HEK293 (cell line): ENCODE measurements around the gene DDN.

Experiments used
- CTCF ChIA-PET: fragments of 350-600 bp; formaldehyde crosslinking; extraction: SDS; loops from one replicate; lab custom pipeline; 2021; ENCODE audit warnings: antibody characterized with exemption; lab: Yijun Ruan, JAX
- POLR2A ChIA-PET: fragments of 300-600 bp; formaldehyde crosslinking; extraction: SDS; loops from one replicate; lab custom pipeline; 2020; ENCODE audit warnings: antibody characterized with exemption, inconsistent platforms; lab: Yijun Ruan, JAX
- H3K27ac ChIP-seq: fragments of 200-500 bp; sonication (Bioruptor generic); 2 replicates; pipeline ENCODE4 v1.5.1; 2014; ENCODE audit warnings: low read depth, low read length, control low read depth, inconsistent platforms; ENCODE audit errors: extremely low read depth
- H3K36me3 ChIP-seq, 2 experiments: fragments of 200-500 bp in 1 of 2; sonication (Bioruptor generic) in 1 of 2; 1 replicate in 1 of 2; 2 replicates in 1 of 2; pipeline ENCODE4 v1.5.1; 2014 to 2017; ENCODE audit warnings: inconsistent platforms in 2 of 2, low read length in 2 of 2; ENCODE audit not compliant: control insufficient read depth in 2 of 2, insufficient read depth in 1 of 2
- H3K4me1 ChIP-seq: fragments of 200-500 bp; sonication (Bioruptor generic); 2 replicates; pipeline ENCODE4 v1.5.1; 2014; ENCODE audit warnings: mild to moderate bottlenecking, low read length, inconsistent platforms; ENCODE audit not compliant: control insufficient read depth, insufficient read depth
- H3K4me3 ChIP-seq: 2 replicates; pipeline ENCODE4 v1.5.1; 2011; ENCODE audit warnings: low read depth, mild to moderate bottlenecking, control low read depth, low read length, moderate library complexity
- H3K9me3 ChIP-seq: fragments of 200-500 bp; sonication (Bioruptor generic); 2 replicates; pipeline ENCODE4 v1.5.1; 2014; ENCODE audit warnings: low read depth, low read length, inconsistent platforms; ENCODE audit not compliant: control insufficient read depth, insufficient read depth
- GLIS1 ChIP-seq: fragments of 450-650 bp; formaldehyde crosslinking; IDR thresholded peaks from 2 replicates; pipeline ENCODE4 v1.5.1; 2016; ENCODE audit warnings: missing biosample characterization, missing genetic modification characterization
- HOXA7 ChIP-seq: sonication (generic); formaldehyde crosslinking; IDR thresholded peaks from 2 replicates; pipeline ENCODE4 v1.8.1; 2022; ENCODE audit warnings: missing genetic modification reagents, borderline replicate concordance
- HOXD13 ChIP-seq: sonication (generic); formaldehyde crosslinking; IDR thresholded peaks from 2 replicates; pipeline ENCODE4 v1.8.0; 2022; ENCODE audit warnings: missing genetic modification reagents, borderline replicate concordance
- MEIS1 ChIP-seq: sonication (generic); formaldehyde crosslinking; IDR thresholded peaks from 2 replicates; pipeline ENCODE4 v1.8.1; 2022; ENCODE audit warnings: missing genetic modification reagents, mild to moderate bottlenecking, borderline replicate concordance
- ZFP3 ChIP-seq: fragments of 450-650 bp; formaldehyde crosslinking; IDR thresholded peaks from 2 replicates; pipeline ENCODE4 v1.5.1; 2016; ENCODE audit warnings: low read depth, missing biosample characterization, missing genetic modification characterization
- ZNF10 ChIP-seq: fragments of 450-650 bp; formaldehyde crosslinking; IDR thresholded peaks from 2 replicates; pipeline ENCODE4 v1.5.1; 2017; ENCODE audit warnings: missing biosample characterization, missing genetic modification characterization
- ZNF155 ChIP-seq: fragments of 450-650 bp; formaldehyde crosslinking; IDR thresholded peaks from 2 replicates; pipeline ENCODE4 v1.5.1; 2016; ENCODE audit warnings: missing biosample characterization, missing genetic modification characterization
- ZNF16 ChIP-seq: fragments of 450-650 bp; formaldehyde crosslinking; IDR thresholded peaks from 2 replicates; pipeline ENCODE4 v1.5.1; 2016; ENCODE audit warnings: low read depth, missing biosample characterization, missing genetic modification characterization
- ZNF184 ChIP-seq: fragments of 450-650 bp; IDR thresholded peaks from 2 replicates; pipeline ENCODE4 v1.5.1; 2018; ENCODE audit warnings: missing biosample characterization, mild to moderate bottlenecking, missing genetic modification characterization
- ZNF324 ChIP-seq: fragments of 450-650 bp; formaldehyde crosslinking; IDR thresholded peaks from 2 replicates; pipeline ENCODE4 v1.5.1; 2016; ENCODE audit warnings: missing biosample characterization, missing genetic modification characterization
- ZNF37A ChIP-seq: fragments of 450-650 bp; IDR thresholded peaks from 2 replicates; pipeline ENCODE4 v1.5.1; 2018; ENCODE audit warnings: missing biosample characterization, missing genetic modification characterization
- ZNF48 ChIP-seq: fragments of 450-650 bp; formaldehyde crosslinking; IDR thresholded peaks from 2 replicates; pipeline ENCODE4 v1.5.1; 2016; ENCODE audit warnings: missing biosample characterization, missing genetic modification characterization
- ZNF549 ChIP-seq: fragments of 450-650 bp; IDR thresholded peaks from 2 replicates; pipeline ENCODE4 v1.5.1; 2018; ENCODE audit warnings: missing biosample characterization, missing genetic modification characterization, mild to moderate bottlenecking, inconsistent platforms, moderate library complexity
- ZNF555 ChIP-seq: fragments of 450-650 bp; formaldehyde crosslinking; conservative IDR thresholded peaks from 2 replicates; pipeline ENCODE4 v1.5.1; 2017; ENCODE audit warnings: missing biosample characterization, mild to moderate bottlenecking, missing genetic modification characterization, inconsistent platforms
- ZNF610 ChIP-seq: fragments of 450-650 bp; formaldehyde crosslinking; IDR thresholded peaks from 2 replicates; pipeline ENCODE4 v1.5.1; 2016; ENCODE audit warnings: missing biosample characterization, missing genetic modification characterization, borderline replicate concordance
- ZNF621 ChIP-seq: fragments of 450-650 bp; formaldehyde crosslinking; IDR thresholded peaks from 2 replicates; pipeline ENCODE4 v1.5.1; 2017; ENCODE audit warnings: missing biosample characterization, missing genetic modification characterization
- ZNF707 ChIP-seq: fragments of 450-650 bp; formaldehyde crosslinking; IDR thresholded peaks from 2 replicates; pipeline ENCODE4 v1.5.1; 2016; ENCODE audit warnings: missing biosample characterization, missing genetic modification characterization
- ZNF785 ChIP-seq: fragments of 450-650 bp; formaldehyde crosslinking; IDR thresholded peaks from 2 replicates; pipeline ENCODE4 v1.5.1; 2016; ENCODE audit warnings: missing biosample characterization, missing genetic modification characterization
- TF ChIP-seq, protein P1 (sequence below): fragments of 450-650 bp; formaldehyde crosslinking; IDR thresholded peaks from 2 replicates; pipeline ENCODE4 v1.5.1; 2017; ENCODE audit warnings: missing biosample characterization, missing genetic modification characterization
- TF ChIP-seq, protein P2 (sequence below): fragments of 450-650 bp; formaldehyde crosslinking; IDR thresholded peaks from 2 replicates; pipeline ENCODE4 v1.5.1; 2016; ENCODE audit warnings: missing biosample characterization, missing genetic modification characterization
- TF ChIP-seq, protein P3 (sequence below): fragments of 450-650 bp; formaldehyde crosslinking; IDR thresholded peaks from 2 replicates; pipeline ENCODE4 v1.5.1; 2016; ENCODE audit warnings: missing biosample characterization, missing genetic modification characterization, borderline replicate concordance
- TF ChIP-seq, protein P4 (sequence below): fragments of 450-650 bp; formaldehyde crosslinking; IDR thresholded peaks from 2 replicates; pipeline ENCODE4 v1.5.1; 2016; ENCODE audit warnings: missing biosample characterization, missing genetic modification characterization

Gene DDN

DNA sequence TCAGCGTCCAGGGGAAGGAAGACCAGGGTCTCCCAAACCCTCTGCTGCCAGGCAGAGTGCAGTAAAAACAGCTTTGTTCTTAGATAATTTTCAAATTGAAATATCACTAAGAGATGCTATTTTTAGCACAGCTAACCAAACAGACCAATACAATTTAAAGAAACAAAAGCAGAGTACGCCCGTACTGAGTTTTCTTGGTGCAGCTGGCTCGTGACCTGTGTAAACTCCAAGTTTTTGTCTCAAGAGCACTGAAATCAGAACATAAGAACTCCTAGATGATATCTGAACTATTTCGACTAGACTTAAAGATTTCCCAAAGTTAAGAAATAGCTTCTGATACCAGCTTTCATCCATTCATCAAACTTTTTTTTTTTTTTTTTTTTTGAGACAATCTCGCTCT, 52.2 kb downstream of the DDN start:
- no peak overlapping the region for H3K27ac ChIP-seq
- no peaks in the 10 kb centered on the region for H3K9me3 ChIP-seq
- no peak for TF ChIP-seq ZNF324 (tag by site-specific recombination)
- no peak for TF ChIP-seq ZNF37A (tag by site-specific recombination)
- no peak for TF ChIP-seq ZNF549 (tag by site-specific recombination)
- no peak overlapping the region for H3K4me3 ChIP-seq
- no peaks in the 10 kb centered on the region for H3K4me1 ChIP-seq
- CTCF ChIA-PET: interaction anchor here (1.4 to 3.1 kb wide), 2 partner anchors 10 to 94 kb away, joined by 4 to 19 read pairs; no protein-coding TSS in a partner anchor
- POLR2A ChIA-PET: no interaction called here
- peaks cover 5 to 23% of the 10 kb centered on the region in 2 experiments; a peak in 2 of 3 replicates for H3K36me3 ChIP-seq

DNA sequence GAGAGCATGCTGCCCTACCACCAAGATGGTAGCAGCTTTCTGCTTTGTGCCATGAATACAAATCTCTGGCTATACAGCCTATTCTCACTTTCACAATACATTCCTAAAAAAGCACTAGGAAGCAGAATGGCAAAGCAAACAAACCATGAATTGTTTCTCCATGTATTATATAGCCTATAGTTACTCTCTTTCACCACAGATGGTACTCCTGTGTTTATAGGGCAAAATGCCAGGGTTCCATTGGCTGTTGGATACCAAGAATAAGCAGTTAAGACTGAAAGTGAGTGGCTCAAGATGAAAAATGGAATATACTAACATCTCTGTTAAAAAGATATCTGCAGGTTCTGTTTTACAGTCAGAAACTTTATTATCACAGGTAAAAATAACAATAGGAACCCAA, 53.0 kb downstream of the DDN start:
- ChIA-PET CTCF (interaction anchor here (1.2 to 3.1 kb wide), 6 partner anchors 11 to 132 kb away, joined by 3 to 12 read pairs (median 6); no protein-coding TSS in a partner anchor), POLR2A (interaction anchor here (1.1 kb wide), 1 partner anchor 11 kb away, joined by 4 read pairs; the partner anchor contains the start of gene ARF3)
- H3K4me3 ChIP-seq: no peak overlapping the region
- no peaks in the 10 kb centered on the region for H3K9me3 ChIP-seq
- no peak overlapping the region for H3K27ac ChIP-seq
- TF ChIP-seq ZFP3 (tag by site-specific recombination): no peak
- TF ChIP-seq ZNF785 (tag by site-specific recombination): no peak
- no peak for TF ChIP-seq ZNF324 (tag by site-specific recombination)
- TF ChIP-seq ZNF184 (tag by site-specific recombination): no peak
- no peak for TF ChIP-seq ZNF610 (tag by site-specific recombination)
- TF ChIP-seq ZNF48 (tag by site-specific recombination): no peak
- no peak for TF ChIP-seq ZNF10 (tag by site-specific recombination)
- TF ChIP-seq, protein P1, sequence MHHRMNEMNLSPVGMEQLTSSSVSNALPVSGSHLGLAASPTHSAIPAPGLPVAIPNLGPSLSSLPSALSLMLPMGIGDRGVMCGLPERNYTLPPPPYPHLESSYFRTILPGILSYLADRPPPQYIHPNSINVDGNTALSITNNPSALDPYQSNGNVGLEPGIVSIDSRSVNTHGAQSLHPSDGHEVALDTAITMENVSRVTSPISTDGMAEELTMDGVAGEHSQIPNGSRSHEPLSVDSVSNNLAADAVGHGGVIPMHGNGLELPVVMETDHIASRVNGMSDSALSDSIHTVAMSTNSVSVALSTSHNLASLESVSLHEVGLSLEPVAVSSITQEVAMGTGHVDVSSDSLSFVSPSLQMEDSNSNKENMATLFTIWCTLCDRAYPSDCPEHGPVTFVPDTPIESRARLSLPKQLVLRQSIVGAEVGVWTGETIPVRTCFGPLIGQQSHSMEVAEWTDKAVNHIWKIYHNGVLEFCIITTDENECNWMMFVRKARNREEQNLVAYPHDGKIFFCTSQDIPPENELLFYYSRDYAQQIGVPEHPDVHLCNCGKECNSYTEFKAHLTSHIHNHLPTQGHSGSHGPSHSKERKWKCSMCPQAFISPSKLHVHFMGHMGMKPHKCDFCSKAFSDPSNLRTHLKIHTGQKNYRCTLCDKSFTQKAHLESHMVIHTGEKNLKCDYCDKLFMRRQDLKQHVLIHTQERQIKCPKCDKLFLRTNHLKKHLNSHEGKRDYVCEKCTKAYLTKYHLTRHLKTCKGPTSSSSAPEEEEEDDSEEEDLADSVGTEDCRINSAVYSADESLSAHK (tag by site-specific recombination): no peak
- no peak for TF ChIP-seq HOXD13 (CRISPR knock-in tag)
- TF ChIP-seq, protein P2, sequence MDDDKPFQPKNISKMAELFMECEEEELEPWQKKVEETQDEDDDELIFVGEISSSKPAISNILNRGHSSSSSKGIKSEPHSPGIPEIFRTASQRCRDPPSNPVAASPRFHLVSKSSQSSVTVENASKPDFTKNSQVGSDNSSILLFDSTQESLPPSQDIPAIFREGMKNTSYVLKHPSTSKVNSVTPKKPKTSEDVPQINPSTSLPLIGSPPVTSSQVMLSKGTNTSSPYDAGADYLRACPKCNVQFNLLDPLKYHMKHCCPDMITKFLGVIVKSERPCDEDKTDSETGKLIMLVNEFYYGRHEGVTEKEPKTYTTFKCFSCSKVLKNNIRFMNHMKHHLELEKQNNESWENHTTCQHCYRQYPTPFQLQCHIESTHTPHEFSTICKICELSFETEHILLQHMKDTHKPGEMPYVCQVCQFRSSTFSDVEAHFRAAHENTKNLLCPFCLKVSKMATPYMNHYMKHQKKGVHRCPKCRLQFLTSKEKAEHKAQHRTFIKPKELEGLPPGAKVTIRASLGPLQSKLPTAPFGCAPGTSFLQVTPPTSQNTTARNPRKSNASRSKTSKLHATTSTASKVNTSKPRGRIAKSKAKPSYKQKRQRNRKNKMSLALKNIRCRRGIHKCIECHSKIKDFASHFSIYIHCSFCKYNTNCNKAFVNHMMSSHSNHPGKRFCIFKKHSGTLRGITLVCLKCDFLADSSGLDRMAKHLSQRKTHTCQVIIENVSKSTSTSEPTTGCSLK (tag by site-specific recombination): no peak
- TF ChIP-seq, protein P3, sequence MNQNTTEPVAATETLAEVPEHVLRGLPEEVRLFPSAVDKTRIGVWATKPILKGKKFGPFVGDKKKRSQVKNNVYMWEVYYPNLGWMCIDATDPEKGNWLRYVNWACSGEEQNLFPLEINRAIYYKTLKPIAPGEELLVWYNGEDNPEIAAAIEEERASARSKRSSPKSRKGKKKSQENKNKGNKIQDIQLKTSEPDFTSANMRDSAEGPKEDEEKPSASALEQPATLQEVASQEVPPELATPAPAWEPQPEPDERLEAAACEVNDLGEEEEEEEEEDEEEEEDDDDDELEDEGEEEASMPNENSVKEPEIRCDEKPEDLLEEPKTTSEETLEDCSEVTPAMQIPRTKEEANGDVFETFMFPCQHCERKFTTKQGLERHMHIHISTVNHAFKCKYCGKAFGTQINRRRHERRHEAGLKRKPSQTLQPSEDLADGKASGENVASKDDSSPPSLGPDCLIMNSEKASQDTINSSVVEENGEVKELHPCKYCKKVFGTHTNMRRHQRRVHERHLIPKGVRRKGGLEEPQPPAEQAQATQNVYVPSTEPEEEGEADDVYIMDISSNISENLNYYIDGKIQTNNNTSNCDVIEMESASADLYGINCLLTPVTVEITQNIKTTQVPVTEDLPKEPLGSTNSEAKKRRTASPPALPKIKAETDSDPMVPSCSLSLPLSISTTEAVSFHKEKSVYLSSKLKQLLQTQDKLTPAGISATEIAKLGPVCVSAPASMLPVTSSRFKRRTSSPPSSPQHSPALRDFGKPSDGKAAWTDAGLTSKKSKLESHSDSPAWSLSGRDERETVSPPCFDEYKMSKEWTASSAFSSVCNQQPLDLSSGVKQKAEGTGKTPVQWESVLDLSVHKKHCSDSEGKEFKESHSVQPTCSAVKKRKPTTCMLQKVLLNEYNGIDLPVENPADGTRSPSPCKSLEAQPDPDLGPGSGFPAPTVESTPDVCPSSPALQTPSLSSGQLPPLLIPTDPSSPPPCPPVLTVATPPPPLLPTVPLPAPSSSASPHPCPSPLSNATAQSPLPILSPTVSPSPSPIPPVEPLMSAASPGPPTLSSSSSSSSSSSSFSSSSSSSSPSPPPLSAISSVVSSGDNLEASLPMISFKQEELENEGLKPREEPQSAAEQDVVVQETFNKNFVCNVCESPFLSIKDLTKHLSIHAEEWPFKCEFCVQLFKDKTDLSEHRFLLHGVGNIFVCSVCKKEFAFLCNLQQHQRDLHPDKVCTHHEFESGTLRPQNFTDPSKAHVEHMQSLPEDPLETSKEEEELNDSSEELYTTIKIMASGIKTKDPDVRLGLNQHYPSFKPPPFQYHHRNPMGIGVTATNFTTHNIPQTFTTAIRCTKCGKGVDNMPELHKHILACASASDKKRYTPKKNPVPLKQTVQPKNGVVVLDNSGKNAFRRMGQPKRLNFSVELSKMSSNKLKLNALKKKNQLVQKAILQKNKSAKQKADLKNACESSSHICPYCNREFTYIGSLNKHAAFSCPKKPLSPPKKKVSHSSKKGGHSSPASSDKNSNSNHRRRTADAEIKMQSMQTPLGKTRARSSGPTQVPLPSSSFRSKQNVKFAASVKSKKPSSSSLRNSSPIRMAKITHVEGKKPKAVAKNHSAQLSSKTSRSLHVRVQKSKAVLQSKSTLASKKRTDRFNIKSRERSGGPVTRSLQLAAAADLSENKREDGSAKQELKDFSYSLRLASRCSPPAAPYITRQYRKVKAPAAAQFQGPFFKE (tag by site-specific recombination): no peak
- no peak for TF ChIP-seq ZNF155 (tag by site-specific recombination)
- TF ChIP-seq ZNF16: no peak
- no peak for TF ChIP-seq HOXA7 (CRISPR knock-in tag)
- no peak for TF ChIP-seq GLIS1
- TF ChIP-seq ZNF707 (tag by site-specific recombination): no peak
- TF ChIP-seq MEIS1: no peak
- TF ChIP-seq, protein P4, sequence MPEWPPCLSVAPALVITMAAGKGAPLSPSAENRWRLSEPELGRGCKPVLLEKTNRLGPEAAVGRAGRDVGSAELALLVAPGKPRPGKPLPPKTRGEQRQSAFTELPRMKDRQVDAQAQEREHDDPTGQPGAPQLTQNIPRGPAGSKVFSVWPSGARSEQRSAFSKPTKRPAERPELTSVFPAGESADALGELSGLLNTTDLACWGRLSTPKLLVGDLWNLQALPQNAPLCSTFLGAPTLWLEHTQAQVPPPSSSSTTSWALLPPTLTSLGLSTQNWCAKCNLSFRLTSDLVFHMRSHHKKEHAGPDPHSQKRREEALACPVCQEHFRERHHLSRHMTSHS (tag by site-specific recombination): no peak
- no peak for TF ChIP-seq ZNF555 (tag by site-specific recombination)
- TF ChIP-seq ZNF621 (tag by site-specific recombination): no peak
- no peaks in the 10 kb centered on the region for H3K4me1 ChIP-seq
- peaks cover 0 to 29% of the 10 kb centered on the region in 2 experiments; a peak in 2 of 3 replicates for H3K36me3 ChIP-seq
